IPS-18c (cell line): ENCODE measurements around the gene FAM163A.
"Not testable (repeated sequence)": the region's sequence is repeated elsewhere in the genome, so short reads cannot be mapped to it uniquely, and the experiment has no call there.

ENCODE experiments used
- H3K4me3 ChIP-seq: 2 replicates; pipeline ENCODE4 v1.7.0; 2013; ENCODE audit warnings: low read depth, mild to moderate bottlenecking, low read length, moderate library complexity; ENCODE audit not compliant: insufficient read depth
- H3K9me3 ChIP-seq: one replicate; pipeline ENCODE4 v1.6.1; 2013; ENCODE audit warnings: mild to moderate bottlenecking, low read length, moderate library complexity; ENCODE audit not compliant: control insufficient read depth, insufficient read depth

FAM163A gene

DNA sequence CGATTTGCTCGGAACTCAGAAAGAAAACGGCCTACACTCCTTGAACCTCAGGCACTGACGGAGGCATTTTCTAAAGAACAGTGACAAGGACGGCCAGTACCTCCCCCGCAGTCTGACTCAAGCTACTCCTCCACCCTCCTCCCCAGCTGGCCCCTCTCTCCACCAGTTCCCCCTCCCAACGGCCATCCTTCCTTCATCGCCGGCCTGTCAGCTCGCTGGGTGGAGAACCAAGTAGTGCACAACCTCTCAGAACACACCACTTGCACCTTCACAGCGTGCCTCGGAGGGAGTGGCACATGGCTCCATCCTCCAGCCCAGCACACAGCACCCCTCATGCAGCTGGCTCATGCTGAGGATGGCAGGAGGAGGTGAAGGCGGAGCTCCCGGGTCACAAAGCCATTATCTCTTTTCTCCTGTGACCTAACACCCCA, 75.7 kb downstream of the FAM163A start:
- Histone ChIP-seq H3K4me3 (no peak overlapping the region), H3K9me3 (peaks cover 3% of the 10 kb centered on the region)

GRCh38 chr1:179820226-179820970, 77.3 kb downstream of the FAM163A start:
- Histone ChIP-seq H3K9me3 (no peaks in the 10 kb centered on the region), H3K4me3 (no peak overlapping the region)

- Histone ChIP-seq H3K4me3 (no peak overlapping the region), H3K9me3 (no peaks in the 10 kb centered on the region)
These were observed 78.4 kb downstream of the FAM163A start for GRCh38 chr1:179821524-179821923.

- no peaks in the 10 kb centered on the region for H3K9me3 ChIP-seq
- H3K4me3 ChIP-seq = no peak overlapping the region
These were observed 79.0 kb downstream of the FAM163A start for GRCh38 chr1:179822065-179822464.

DNA sequence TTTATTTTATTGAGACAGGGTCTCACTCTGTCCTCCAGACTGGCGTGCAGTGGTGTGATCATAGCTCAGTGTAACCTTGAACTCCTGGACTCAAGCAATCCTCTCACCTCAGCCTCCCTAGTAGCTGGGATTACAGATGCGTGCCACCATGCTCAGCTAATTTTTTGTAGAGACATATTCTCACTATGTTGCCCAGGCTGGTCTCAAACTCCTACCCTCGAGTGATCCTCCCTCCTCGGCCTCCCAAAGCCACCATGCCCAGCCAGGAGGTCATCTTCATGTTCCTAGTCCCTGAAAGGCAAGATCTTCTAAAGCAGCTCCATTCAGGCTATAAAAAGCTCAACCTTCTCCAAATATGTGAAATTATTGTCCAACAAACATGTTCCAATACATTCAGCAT, 80.6 kb downstream of the FAM163A start:
- no peak overlapping the region for H3K4me3 ChIP-seq
- H3K9me3 ChIP-seq = no peaks in the 10 kb centered on the region

GRCh38 chr1:179824265-179824664, 81.2 kb downstream of the FAM163A start:
- Histone ChIP-seq H3K4me3 (no peak overlapping the region), H3K9me3 (no peaks in the 10 kb centered on the region)

- Histone ChIP-seq H3K4me3 (no peak overlapping the region), H3K9me3 (no peaks in the 10 kb centered on the region)
These were observed 82.1 kb downstream of the FAM163A start for GRCh38 chr1:179825206-179825605.

GRCh38 chr1:179825798-179826460, 82.8 kb downstream of the FAM163A start:
- Histone ChIP-seq H3K4me3 (no peak overlapping the region), H3K9me3 (no peaks in the 10 kb centered on the region)

GRCh38 chr1:179826626-179827280, 83.7 kb downstream of the FAM163A start:
- H3K9me3 ChIP-seq = no peaks in the 10 kb centered on the region
- no peak overlapping the region for H3K4me3 ChIP-seq

DNA sequence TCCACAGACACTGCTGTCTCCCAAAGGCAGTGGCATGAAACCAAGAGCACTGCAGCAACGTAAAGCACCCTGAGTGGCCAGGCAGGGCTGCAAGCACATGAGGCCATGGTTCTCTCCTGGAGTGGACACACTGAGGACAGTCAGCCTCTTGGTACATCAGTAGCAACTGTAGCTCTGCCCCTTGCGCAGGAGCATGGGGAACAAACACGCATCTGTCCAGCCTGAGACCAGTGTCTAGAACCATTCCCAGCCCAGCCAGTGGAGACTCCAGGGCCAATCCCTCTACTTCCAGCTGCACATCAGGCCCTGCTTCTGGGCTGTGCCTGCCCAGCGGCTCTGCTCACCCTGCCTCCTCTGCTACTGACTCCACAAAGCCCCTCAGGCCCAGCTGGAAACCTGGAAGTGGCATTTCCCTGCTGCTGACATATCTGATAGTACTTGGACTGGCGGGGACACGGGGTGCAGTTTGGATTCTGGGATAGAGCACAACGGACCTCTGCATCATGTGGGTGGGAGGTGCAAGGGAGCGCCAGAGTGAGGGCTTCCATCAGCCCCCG, 85.5 kb downstream of the FAM163A start:
- no peak overlapping the region for H3K4me3 ChIP-seq
- H3K9me3 ChIP-seq = no peaks in the 10 kb centered on the region

DNA sequence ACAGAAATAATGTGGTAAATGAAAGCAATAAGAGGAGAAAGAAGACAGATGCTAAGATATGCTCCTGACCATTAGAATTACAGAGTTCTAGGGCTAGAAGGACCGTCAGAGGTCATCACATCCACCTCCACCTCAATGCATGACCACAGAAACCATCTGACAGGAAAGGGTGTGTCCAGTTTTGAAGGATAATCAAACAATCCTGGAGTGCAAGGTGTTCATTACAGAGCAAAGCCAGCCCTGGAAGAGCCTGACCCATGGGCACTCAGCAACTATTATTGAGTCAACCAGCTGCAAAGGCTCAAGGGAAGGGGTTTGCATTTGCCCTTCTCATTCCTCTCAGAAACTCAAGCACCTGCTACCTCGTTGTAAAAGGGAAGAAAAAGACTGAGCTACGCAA, 88.1 kb downstream of the FAM163A start:
- no peak overlapping the region for H3K4me3 ChIP-seq

GRCh38 chr1:179831852-179832699, 89.0 kb downstream of the FAM163A start:
- H3K4me3 ChIP-seq = no peak overlapping the region
- no peaks in the 10 kb centered on the region for H3K9me3 ChIP-seq

More for the DNA sequence above, 88.1 kb downstream of the FAM163A start:
- no peaks in the 10 kb centered on the region for H3K9me3 ChIP-seq

DNA sequence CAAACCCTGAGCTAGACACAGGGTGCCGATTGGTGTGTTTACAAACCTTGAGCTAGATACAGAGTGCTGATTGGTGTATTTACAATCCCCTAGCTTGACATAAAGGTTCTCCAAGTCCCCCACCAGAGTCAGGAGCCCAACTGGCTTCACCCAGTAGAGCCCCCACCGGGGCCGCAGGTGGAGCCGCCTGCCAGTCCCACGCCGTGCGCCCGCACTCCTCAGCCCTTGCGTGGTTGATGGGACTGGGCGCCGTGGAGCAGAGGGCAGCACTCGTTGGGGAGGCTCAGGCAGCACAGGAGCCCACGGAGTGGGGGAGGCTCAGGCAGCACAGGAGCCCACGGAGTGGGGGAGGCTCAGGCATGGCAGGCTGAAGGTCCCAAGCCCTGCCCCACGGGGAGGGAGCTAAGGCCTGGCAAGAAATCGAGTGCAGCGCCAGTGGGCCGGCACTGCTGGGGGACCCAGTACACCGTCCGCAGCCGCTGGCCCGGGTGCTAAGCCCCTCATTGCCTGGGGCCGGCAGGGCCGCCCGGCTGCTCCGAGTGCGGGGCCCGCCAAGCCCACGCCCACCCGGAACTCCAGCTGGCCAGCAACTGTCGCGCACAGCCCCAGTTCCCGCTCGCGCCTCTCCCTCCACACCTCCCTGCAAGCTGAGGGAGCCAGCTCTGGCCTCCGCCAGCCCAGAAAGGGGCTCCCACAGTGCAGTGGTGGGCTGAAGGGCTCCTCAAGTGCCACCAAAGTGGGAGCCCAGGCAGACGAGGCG, 93.8 kb downstream of the FAM163A start:
- H3K4me3 ChIP-seq, H3K9me3 ChIP-seq: not testable (repeated sequence)

GRCh38 chr1:179840107-179840506, 97.0 kb downstream of the FAM163A start:
- Histone ChIP-seq H3K9me3 (no peaks in the 10 kb centered on the region), H3K4me3 (no peak overlapping the region)

DNA sequence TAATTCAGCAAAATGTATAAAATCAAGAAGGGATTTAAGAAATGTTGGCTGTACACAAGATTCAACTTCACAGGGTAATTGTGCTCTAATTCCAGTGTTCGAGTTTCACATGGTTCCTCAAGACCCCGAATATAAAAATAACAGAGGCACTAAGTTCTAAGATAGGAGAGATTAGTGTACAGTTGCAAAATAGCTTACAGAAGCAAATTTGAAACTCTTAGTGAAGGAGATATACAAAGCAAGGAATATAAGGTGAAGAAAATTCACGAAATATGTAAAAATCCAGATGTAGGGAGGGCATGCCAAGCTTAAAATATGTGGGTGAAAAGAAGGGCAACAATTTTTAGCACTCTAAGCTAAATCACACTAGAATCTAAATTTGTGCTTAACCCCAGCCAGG, 105.1 kb downstream of the FAM163A start:
- H3K9me3 ChIP-seq = no peaks in the 10 kb centered on the region

GRCh38 chr1:179853102-179853501, 110.0 kb downstream of the FAM163A start:
- H3K4me3 ChIP-seq = no peak overlapping the region
- H3K9me3 ChIP-seq = no peaks in the 10 kb centered on the region

More for the DNA sequence above, 105.1 kb downstream of the FAM163A start:
- H3K4me3 ChIP-seq = no peak overlapping the region
